Measurements from ENCODE around the gene LSM3.

The LSM3 gene

DNA sequence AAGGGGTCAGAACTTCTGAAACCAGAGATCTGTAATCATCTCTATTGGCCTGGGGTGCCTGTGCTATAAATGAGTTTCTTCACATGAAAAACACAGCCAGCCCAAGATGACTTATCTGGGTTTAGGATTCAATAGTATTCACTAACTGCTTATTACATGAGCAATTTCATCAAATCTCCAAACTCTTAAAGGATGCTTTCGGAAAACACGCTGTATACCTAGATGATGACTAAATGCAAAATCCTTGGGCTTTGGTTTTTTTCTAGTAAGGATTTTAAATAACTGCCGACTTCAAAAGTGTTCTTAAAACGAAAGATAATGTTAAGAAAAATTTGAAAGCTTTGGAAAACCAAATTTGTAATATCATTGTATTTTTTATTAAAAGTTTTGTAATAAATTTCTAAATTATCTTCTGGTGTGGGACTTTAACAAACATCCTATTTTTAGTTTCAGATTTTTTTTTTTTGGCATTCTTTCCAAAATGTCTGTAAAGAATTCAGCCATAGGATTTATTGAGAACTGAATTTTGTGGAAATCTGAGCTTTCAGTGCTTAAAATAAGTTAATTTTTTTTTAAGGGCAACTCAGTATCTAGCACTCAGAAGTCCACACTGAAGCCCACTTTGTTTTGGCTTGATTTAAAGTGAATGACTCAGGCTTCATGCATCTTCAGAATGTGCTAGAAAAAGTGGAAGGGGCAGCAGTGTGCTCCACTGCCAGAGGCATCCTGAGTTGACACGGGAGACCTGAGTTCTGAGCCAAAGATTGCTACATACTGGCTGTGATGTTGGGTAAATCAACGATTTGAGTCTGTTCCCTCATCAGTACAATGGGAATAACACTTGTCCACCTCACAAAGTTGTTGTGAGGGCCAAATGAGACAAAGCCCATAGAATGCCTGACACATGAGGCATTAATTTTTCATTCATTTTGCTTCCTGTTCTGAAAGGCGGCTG is 35.1 kb upstream of the LSM3 start:
- DNase-seq = peak; percentile 29

GRCh38 chr3:14144423-14145075 is 34.1 kb upstream of the LSM3 start:
- DNase-seq = peak; percentile 99

DNA sequence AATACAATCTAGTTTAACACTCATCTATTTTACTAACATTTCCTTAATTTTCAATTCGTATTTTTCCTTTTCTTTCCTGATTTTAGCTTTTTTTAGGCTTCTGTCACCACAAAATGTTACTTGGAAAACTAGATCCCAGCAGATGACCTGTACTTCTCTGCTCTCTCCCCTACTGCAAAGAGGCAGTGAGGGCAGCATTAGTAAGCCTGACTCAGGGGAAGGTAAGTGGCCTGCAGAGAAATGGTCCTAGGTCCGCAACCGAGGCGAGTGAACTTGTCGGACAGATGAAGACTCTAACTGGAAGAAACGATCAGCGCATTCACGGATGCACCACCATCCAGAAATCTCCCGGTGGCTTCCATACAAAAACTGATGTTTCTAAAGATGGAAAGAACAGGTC is 33.4 kb upstream of the LSM3 start:
- no peak for DNase-seq

DNA sequence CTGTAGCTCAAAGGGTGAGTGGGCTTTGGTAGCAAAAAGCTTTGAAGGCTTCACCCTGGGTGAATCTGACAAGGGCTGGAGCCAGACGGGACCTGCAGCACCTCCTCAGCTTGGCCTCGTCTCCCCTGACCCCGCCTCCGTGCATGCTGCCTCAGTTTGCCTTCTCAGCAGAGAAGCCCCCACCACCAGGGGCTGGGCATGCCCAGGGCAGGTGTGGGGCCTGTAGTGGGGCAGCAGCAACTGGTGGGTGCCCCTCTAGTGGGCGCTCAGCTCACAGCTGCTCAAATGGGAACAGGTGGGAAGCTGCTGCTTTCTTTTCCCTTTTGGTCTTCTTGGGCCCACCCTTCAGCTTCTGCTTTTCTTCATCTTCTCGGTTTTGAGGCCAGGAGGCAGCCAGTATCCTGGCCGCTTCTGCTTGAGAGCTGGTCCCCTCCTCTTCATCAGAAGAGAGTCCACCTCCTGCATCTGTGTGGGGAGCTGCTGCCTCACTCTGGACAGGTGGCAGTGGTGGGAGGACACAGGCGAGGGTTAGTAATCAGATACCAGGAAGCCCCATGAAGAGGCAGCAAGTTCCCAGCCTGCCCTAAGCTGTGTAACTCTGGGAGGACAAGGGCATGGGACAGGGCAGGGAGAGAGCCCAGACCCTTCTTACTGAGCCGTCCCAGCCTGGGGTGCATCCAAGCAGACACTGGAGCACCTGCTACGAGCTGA is 32.8 kb upstream of the LSM3 start:
- DNase-seq = peak; percentile 13

DNA sequence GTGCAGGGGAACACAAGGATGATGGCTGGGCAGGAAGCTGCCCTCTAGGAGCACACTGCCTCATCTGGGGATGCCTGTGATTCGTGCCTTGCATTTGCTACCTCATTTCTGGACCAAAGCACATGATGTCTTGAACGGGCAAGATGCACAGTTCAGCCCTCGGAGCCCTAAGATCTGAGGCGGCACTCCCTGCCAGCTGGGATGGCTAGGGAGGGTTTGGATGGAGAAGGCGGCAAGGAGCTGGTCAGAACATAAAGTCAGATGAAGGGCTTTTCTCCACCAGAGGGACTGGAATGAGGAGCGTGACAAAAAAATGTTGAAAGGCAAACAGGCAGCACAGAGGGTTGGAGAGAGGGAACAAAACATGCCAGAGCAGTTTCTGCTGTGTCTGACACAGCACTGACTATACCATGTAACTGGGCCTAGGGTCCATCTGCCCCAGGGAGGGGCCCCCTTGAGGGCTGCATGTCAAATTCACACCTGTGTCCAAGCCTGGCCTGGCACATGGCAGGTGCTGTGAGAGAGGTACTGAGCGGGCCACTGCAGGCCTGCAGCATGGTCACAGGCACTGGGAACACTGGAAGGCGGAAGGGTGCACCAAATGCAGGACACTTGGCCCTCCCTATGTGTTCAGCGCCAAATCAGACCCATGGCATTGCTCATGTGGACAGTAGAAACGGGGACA is 32.1 kb upstream of the LSM3 start:
- no peak for DNase-seq

GRCh38 chr3:14147066-14147435 is 31.6 kb upstream of the LSM3 start:
- no peak for DNase-seq

DNA sequence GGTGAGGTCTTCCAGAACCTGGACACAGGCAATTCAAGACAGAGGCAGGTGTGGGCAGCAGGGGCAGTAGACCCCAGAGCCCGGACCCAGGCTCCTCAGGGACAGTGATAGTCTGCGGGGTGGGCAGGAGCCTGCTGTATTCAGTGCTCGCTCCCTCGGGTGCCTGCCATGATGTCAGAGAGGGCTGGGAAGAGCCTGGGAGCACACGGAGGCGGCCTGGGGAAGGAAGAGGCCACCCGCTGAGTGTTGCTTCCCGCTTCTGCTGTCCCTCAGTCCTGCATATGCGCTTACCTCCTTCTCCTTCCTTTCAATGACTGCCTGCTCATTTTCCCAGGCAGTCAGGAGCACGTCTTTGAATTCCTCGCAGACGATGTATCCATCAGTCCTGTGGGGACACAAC is 31.0 kb upstream of the LSM3 start:
- DNase-seq = no peak

DNA sequence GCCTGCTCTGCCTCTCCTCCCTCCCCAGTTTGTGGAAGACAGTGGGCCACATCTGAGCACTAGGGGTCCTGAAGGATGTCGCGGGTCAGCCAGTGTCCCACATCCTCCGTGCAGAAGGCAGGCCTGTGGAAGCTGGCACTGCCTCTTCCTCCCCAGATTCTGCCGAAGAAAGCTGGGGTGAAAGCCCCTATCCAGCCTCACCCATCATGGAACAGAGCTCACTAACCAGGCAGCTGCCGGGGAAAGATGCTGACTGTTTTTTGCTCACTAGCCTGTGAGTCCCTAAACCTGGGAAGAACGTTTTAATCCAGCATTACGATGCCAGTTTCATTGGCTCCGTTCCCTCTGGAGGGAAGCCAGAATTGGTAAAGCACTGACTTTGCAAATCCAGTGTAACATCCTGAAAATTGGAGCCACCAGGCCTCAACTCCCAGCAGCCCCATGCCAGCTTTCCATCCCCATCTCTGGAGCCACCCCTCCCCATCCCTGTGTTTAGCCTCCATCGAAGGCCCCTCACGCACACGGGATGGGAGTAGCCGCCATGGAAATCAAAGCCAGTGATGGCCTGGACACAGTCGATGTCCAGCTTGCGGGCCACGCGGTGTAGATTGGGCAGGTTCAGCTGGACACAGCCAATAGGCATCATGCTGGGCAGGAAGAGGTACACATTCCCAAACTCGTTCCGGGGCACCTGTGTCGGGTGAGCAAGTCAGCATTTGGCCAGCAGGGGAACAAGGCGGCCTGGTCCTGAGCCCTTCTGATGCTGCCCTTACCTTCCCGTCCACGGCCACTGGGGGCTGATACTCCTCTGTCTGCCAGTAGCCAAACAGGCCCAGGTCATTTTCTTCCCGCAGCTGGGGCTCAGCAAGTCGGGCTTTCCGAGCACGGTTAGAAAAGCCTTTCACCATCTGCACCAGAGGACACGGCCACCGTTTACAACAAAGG is 30.3 kb upstream of the LSM3 start:
- no peak for DNase-seq

- no peak for DNase-seq
These were observed 28.5 kb upstream of the LSM3 start for GRCh38 chr3:14150078-14150477.

DNA sequence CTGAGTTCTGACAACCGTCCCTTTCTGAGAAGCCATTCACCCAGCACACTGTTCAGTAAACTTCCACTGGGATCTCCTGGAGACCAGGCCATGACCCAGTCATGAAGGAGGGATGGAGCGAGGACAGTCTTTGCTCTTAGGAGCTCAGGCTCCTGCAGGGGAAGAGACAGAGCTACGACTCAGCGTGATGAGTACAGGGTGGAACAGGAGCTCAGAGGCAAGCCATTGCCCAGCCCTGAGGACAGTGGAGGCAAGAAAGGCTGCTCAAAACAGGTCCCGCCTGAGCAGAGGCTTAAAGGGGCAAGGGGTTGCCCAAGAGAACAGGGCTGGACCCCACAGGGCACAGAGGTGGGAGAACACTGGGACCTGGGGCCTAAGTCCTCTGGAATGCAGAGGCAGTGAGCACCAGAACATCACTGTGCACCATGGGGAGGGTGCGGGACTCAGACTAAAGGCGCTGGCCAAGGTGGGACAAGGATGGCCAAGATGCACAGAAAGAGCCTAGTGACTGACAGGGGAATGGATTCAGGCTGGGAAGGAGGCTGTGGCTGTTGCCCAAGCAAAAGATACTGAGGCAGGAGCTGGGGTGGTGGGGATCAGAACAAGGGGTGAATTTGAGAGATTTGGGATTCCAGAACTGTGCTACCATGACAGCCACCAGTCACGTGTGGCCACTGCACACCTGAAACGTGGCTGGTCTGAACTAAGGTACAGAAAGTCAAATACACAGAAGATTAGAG is 28.0 kb upstream of the LSM3 start:
- DNase-seq = no peak

DNA sequence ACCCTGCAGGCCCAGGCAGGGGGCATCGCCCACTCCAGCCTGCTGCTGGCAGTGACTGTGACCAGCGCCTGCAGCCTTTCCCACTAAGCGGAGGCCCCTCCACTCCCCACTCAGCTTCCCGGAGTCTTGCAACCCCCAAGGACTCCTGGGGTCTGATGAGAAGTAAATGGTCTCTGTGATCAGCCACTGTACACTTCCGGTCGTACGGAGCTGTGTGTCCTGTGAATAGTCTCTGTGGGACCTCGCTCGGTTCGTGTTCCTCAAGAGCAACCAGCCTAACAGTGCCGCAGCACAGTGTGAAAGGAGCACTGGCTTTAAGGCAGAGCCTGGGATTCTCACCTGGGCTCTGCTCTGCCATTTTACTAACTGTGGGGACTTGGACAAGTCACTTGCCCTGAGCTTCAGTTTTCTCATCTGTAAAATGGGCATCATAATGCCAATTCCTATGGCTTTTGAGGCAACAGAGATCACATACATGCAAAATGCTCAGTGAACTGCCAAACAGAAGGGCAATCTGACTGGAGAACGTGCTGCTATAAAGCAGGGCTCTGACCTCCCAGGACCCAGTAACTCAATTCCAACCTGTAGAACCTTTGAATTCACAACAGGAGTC is 27.0 kb upstream of the LSM3 start:
- DNase-seq = no peak

GRCh38 chr3:14152233-14152962 is 26.2 kb upstream of the LSM3 start:
- no peak for DNase-seq

DNA sequence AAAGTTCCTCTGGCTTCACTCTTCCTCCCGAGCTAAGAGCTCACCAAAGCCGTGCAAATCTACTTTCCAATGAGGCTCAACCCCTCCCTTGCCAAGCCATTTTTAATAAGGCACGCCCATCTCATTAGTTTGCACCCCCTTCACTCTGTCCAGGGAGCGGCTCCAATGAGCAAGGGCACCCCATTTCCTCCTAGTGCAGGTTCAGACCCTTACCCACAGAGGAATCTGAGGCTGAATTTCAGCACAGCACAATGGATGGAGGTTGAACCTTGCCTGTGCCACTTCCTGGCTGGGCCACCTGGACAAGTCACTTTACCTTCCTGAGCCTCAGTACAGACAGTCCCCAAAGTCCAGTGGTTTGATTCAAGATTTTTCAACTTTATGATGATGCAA is 25.7 kb upstream of the LSM3 start:
- DNase-seq = no peak

DNA sequence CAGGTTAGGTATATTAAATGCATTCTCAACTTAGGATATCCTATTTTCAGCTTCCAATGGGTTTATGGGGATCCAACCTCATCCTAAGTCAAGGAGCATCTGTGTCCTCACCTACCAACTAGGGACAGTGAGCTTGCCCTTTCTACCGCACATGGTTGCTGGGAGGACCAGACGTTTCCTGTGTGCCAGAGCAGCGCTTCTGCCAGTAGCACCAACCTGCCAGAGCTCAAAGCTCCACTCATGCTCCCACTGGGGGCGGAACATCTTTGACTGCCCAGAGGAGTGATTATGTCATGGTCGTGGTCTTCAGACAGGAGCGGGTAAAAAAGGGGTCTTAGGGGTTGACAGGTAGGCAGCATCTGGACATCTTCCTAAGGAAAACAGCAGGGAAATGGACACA is 25.0 kb upstream of the LSM3 start:
- DNase-seq = no peak

DNA sequence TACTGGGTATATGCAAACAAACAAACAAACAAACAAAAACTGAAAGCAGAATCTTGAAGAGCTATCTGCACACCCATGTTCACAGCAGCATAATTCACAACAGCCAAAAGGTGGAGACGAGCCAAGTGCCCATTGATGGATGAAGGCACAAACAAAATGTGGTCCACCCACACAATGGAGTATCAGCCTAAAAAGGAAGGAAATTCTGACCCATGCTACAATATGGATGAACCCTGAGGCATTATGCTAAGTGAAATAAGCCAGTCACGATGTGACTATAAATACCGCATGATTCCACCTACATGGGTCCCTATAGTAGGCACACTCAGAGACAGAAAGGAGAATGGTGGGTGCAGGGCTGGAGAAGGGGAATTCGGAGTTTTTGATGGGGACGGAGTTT is 24.3 kb upstream of the LSM3 start:
- DNase-seq = no peak

GRCh38 chr3:14154895-14155440 is 23.6 kb upstream of the LSM3 start:
- no peak for DNase-seq

GRCh38 chr3:14156201-14156600 is 22.4 kb upstream of the LSM3 start:
- DNase-seq = no peak

DNA sequence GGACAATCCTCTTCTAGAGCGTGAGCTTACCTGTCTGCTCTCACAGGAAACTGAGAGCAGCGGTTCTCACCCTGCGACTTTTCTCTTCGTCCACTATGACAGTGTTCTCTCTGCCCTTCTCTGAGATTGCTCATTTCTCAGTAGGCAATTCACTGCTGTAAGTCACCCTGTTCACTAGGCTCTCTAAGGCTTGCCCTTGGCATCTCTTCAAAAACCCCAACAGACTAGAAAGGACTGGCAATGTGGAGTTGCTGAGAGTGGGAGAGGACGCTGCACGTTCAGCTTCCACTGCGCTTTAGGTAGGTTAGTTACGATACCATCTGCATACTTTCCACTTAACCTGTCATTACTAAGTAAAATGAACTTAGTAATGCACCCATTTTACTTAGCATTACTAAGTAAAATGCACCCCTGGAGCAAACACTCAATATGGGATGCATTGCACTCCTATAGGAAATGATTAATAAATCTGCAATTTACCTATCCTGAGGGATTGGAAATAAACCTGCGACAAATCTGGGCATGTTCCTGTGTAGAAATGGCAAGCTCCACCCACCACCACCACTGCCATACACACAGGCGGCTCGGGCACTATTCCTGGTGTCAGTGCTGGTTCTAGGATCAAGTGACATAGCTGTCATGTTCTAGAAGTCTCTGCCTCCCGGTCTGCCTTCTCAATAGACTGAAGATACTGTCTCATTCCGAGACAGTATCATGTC is 21.6 kb upstream of the LSM3 start:
- no peak for DNase-seq

GRCh38 chr3:14157951-14158350 is 20.7 kb upstream of the LSM3 start:
- DNase-seq = no peak
